Activated CD4-positive, alpha-beta T cell treated with anti-CD3 and anti-CD28 coated beads, Interleukin-2, amount 10 ng/mL, durations not matched to agents 7 days and 5 days (primary cell): ENCODE data around the gene MBD6. TPM values are rescaled to one million over a fixed set of nuclear protein-coding genes. Genes with fewer than 3 reads are reported as not detected.
"Not testable (repeated sequence)": the region's sequence is repeated elsewhere in the genome, so short reads cannot be mapped to it uniquely, and the experiment has no call there.

Experiments
- CTCF ChIA-PET: fragments of 350-600 bp; sonication (Branson Sonifier 250); formaldehyde crosslinking; loops from one replicate; lab custom pipeline; 2021; ENCODE audit warnings: antibody characterized with exemption; lab: Charles Lee
- POLR2A ChIA-PET: fragments of 350-600 bp; sonication (Branson Sonifier 250); formaldehyde crosslinking; loops from one replicate; lab custom pipeline; 2021; ENCODE audit warnings: antibody characterized with exemption; lab: Charles Lee
- DNase-seq: peaks from one replicate; pipeline ENCODE4 v3.0.0-alpha.2; 2020
- H3K27ac Mint-ChIP-seq: one replicate; pipeline ENCODE4 v1.8.0; 2021; ENCODE audit warnings: mild to moderate bottlenecking, moderate library complexity, mixed read lengths
- H3K27me3 Mint-ChIP-seq: one replicate; pipeline ENCODE4 v1.8.0; 2021; ENCODE audit warnings: mixed read lengths
- H3K36me3 Mint-ChIP-seq: one replicate; pipeline ENCODE4 v1.8.0; 2021; ENCODE audit warnings: low read depth, mixed read lengths
- H3K4me1 Mint-ChIP-seq: one replicate; pipeline ENCODE4 v1.8.0; 2021; ENCODE audit warnings: mixed read lengths
- H3K4me3 Mint-ChIP-seq: one replicate; pipeline ENCODE4 v1.8.0; 2021; ENCODE audit warnings: mild to moderate bottlenecking, moderate library complexity, mixed read lengths
- H3K9me3 Mint-ChIP-seq: one replicate; pipeline ENCODE4 v1.8.0; 2021; ENCODE audit warnings: mixed read lengths
- total RNA-seq, 2 experiments: library from RNA; stranded (reverse); gene quantifications; one replicate each; pipeline ENCODE4 v1.2.3, GENCODE V29; 2021

Gene MBD6
- total RNA-seq, 2 experiments from 2014 or later, result 66.0 to 80.1 TPM

DNA sequence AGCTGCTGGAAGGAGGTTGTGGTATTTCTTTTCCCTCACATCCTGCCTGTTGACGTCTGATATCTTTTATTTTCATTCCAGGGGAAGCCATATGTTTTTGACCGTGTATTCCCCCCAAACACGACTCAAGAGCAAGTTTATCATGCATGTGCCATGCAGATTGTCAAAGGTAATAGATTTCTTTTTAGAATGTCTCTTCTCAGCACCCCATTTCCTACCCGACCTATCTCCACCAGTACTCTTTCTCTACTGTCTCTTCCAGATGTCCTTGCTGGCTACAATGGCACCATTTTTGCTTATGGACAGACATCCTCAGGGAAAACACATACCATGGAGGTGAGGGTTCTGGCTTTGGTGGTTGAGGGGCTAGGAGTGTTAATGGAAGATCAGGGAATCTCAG, 40.7 kb downstream of the MBD6 start:
- Mint-ChIP-seq H3K36me3 (no peaks in the 10 kb centered on the region), H3K4me3 (no peak overlapping the region), H3K4me1 (peaks cover 3% of the 10 kb centered on the region), H3K27ac (no peak overlapping the region), H3K9me3 (no peaks in the 10 kb centered on the region), H3K27me3 (peaks cover 14% of the 10 kb centered on the region)
- ChIA-PET CTCF (interaction anchor here (0.7 to 1.2 kb wide), 2 partner anchors 20 to 84 kb away, joined by 3 read pairs; no protein-coding TSS in a partner anchor), POLR2A (no interaction called here)
- DNase-seq, result no peak

DNA sequence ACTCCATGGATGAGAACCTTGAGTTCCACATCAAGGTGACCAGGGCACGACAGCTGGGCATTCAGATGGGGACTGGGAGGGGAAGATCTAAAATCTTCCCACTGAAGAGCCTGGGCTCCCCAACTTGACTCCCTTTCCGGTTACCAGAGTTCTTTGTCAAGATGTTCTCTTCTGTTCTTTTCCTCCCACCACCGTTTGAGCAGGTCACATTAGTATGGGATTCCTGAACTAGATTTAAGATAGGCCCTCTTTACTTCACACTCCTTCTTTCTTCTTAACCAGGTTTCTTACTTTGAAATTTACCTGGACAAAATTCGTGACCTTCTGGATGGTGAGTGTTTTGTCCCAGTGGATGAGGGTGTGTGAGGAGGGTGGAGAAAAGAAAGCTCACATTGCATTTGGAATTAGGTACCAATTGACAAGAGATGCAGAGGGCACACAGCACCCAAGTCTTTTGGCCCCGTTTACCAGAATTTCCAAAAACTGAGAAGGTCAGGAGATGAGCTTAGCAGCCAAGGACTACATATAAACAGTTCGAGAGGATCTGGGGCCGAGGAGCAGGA, 41.6 kb downstream of the MBD6 start:
- POLR2A ChIA-PET, result no interaction called here
- CTCF ChIA-PET, result interaction anchor here (1.2 kb wide), 1 partner anchor 19 kb away, joined by 3 read pairs; no protein-coding TSS in a partner anchor
- DNase-seq, result no peak
- Mint-ChIP-seq H3K27ac (no peak overlapping the region), H3K27me3 (peaks cover 14% of the 10 kb centered on the region), H3K9me3 (no peaks in the 10 kb centered on the region), H3K4me3 (no peak overlapping the region), H3K36me3 (no peaks in the 10 kb centered on the region), H3K4me1 (peaks cover 3% of the 10 kb centered on the region)

DNA sequence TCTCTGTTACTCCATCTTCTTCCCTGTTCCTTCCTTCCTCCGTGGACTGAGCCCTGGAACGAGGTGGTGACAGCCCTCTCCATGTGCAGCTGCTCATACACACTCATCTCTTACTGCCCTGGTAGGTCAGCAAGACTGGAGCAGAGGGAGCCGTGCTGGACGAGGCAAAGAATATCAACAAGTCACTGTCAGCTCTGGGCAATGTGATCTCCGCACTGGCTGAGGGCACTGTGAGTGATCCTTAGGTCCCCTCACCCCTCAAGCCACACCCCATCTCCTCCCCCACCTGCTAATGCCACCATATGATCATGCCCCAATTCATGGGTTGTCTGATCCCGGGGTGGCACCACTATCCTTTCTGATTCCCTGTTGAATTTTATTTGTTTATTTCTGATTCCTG, 46.2 kb downstream of the MBD6 start:
- POLR2A ChIA-PET, result no interaction called here
- no peaks in the 10 kb centered on the region for H3K36me3 Mint-ChIP-seq

DNA sequence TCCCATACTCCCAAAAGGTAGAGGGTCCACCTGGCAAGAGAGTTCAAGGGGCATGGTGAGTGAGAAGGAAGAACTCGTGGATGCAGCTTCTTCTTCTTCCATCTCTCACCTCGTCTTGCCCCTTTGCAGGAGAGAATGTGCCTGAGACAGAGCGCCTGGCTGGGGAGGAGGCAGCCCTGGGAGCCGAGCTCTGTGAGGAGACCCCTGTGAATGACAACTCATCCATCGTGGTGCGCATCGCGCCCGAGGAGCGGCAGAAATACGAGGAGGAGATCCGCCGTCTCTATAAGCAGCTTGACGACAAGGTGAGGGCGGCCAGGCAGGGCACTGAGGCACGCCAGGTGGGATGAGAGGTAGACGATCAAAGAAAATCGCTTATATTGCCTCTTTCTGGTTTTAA, 47.2 kb downstream of the MBD6 start:
- ChIA-PET POLR2A (no interaction called here), CTCF (interaction anchor here (5.5 kb wide), 1 partner anchor 13 kb away, joined by 32 read pairs; no protein-coding TSS in a partner anchor)
- H3K27ac Mint-ChIP-seq, result no peak overlapping the region

More for the DNA sequence above, 46.2 kb downstream of the MBD6 start:
- Mint-ChIP-seq H3K4me1 (no peaks in the 10 kb centered on the region), H3K27me3 (peaks cover 1% of the 10 kb centered on the region), H3K27ac (no peak overlapping the region), H3K4me3 (no peak overlapping the region), H3K9me3 (no peaks in the 10 kb centered on the region)
- CTCF ChIA-PET, result interaction anchor here (5.5 kb wide), 1 partner anchor 14 kb away, joined by 32 read pairs; no protein-coding TSS in a partner anchor
- no peak for DNase-seq

GRCh38 chr12:57570438-57570837, 47.8 kb downstream of the MBD6 start:
- CTCF ChIA-PET, result interaction anchor here (0.5 to 5.5 kb wide), 3 partner anchors 12 to 25 kb away, joined by 3 to 32 read pairs (median 4); no protein-coding TSS in a partner anchor
- H3K4me1 Mint-ChIP-seq, H3K9me3 Mint-ChIP-seq, H3K4me3 Mint-ChIP-seq, POLR2A ChIA-PET, H3K36me3 Mint-ChIP-seq, H3K27ac Mint-ChIP-seq, DNase-seq, H3K27me3 Mint-ChIP-seq: not testable (repeated sequence)

More for the DNA sequence above, 47.2 kb downstream of the MBD6 start:
- Mint-ChIP-seq H3K9me3 (no peaks in the 10 kb centered on the region), H3K4me3 (no peak overlapping the region), H3K27me3 (no peaks in the 10 kb centered on the region), H3K36me3 (no peaks in the 10 kb centered on the region), H3K4me1 (no peaks in the 10 kb centered on the region)
- DNase-seq, result no peak

DNA sequence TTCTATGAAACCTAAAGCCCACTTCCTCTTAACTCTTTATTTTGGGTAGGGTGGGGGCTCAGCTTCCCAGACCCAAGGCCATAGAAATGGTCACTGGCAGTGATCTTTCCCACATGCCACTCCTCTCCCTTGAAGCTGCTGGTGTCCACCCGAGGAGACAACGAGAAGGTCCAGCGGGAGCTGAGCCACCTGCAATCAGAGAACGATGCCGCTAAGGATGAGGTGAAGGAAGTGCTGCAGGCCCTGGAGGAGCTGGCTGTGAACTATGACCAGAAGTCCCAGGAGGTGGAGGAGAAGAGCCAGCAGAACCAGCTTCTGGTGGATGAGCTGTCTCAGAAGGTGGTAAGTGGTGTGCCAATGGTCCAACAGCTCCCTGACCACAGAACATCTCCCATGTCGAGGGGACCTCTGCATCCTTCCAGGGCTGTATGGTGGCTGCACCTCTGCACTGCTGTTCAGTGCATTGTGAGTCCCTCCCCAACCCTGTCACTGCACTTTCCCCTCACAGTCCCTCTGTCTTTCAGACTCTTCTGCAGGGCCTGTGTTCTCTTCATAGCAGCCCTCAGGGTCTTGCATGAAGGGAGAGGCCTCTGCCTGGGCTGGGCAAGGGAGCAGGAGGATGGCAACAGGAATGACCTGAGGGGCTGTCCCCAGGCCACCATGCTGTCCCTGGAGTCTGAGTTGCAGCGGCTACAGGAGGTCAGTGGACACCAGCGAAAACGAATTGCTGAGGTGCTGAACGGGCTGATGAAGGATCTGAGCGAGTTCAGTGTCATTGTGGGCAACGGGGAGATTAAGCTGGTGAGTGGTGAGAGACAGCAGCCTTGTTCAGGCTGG, 49.5 kb downstream of the MBD6 start:
- H3K9me3 Mint-ChIP-seq, result no peaks in the 10 kb centered on the region
- DNase-seq, result no peak
- CTCF ChIA-PET, result interaction anchor here (0.8 to 5.5 kb wide), 5 partner anchors 10 to 113 kb away, joined by 3 to 32 read pairs (median 3); partner anchors contain the start of gene GLI1
- H3K4me3 Mint-ChIP-seq, result no peak overlapping the region
- no peaks in the 10 kb centered on the region for H3K36me3 Mint-ChIP-seq
- no peaks in the 10 kb centered on the region for H3K4me1 Mint-ChIP-seq
- no peak overlapping the region for H3K27ac Mint-ChIP-seq
- POLR2A ChIA-PET, result no interaction called here
- H3K27me3 Mint-ChIP-seq, result no peaks in the 10 kb centered on the region

GRCh38 chr12:57574795-57575194, 52.2 kb downstream of the MBD6 start:
- H3K9me3 Mint-ChIP-seq, result no peaks in the 10 kb centered on the region
- POLR2A ChIA-PET, result no interaction called here
- H3K27ac Mint-ChIP-seq, result no peak overlapping the region
- DNase-seq, result no peak
- no peaks in the 10 kb centered on the region for H3K4me1 Mint-ChIP-seq
- CTCF ChIA-PET, result interaction anchor here (1.3 to 2.4 kb wide), 3 partner anchors 8 to 46 kb away, joined by 4 to 9 read pairs (median 5); no protein-coding TSS in a partner anchor
- no peaks in the 10 kb centered on the region for H3K27me3 Mint-ChIP-seq
- no peak overlapping the region for H3K4me3 Mint-ChIP-seq
- no peaks in the 10 kb centered on the region for H3K36me3 Mint-ChIP-seq

DNA sequence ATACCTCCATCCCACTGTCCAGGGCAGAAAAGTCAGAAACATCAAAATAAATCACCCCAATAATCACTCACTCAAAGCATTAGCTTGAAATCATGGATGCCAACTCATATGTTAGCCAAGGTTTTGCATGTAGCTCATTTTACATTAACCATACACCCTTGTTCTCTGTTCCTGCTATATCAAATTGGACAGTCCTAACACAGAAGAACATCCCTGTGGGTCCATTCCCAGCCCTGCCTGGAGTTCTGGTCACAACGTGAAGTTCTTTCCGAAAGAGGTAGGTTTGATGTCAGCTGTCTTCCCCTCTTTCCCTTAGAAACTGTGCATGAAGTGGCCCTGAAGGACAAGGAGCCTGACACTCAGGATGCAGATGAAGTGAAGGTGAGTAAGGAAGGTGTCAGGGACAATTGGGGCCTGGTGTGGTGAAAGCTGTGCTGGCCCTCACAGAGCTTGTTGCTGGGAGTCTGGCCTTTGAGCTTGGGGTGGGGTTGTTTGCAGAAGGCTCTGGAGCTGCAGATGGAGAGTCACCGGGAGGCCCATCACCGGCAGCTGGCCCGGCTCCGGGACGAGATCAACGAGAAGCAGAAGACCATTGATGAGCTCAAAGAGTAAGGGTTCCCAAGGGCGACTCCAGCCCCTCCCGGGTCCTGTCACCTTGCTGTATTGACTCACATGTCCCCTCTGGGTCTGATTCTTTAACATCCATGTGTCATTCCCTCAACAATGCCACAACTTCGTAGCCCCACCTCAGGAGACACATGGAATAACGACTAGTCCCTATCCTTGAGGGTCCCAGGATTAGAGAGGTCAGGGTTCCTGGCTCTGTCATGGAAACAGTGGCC, 53.4 kb downstream of the MBD6 start:
- POLR2A ChIA-PET, result no interaction called here

GRCh38 chr12:57576613-57577160, 54.1 kb downstream of the MBD6 start:
- H3K4me3 Mint-ChIP-seq, result no peak overlapping the region
- no peak for DNase-seq

More for the DNA sequence above, 53.4 kb downstream of the MBD6 start:
- CTCF ChIA-PET, result interaction anchor here (0.9 to 2.4 kb wide), 6 partner anchors 7 to 118 kb away, joined by 3 to 9 read pairs (median 4); partner anchors contain the start of genes B4GALNT1 and OS9
- Mint-ChIP-seq H3K27me3 (no peaks in the 10 kb centered on the region), H3K36me3 (no peaks in the 10 kb centered on the region), H3K9me3 (no peaks in the 10 kb centered on the region), H3K27ac (no peak overlapping the region), H3K4me3 (no peak overlapping the region), H3K4me1 (no peaks in the 10 kb centered on the region)
- DNase-seq, result no peak

GRCh38 chr12:57577981-57578758, 55.5 kb downstream of the MBD6 start:
- POLR2A ChIA-PET, result no interaction called here
- no peaks in the 10 kb centered on the region for H3K27me3 Mint-ChIP-seq

More at GRCh38 chr12:57576613-57577160, 54.1 kb downstream of the MBD6 start:
- Mint-ChIP-seq H3K9me3 (no peaks in the 10 kb centered on the region), H3K36me3 (no peaks in the 10 kb centered on the region), H3K27ac (no peak overlapping the region), H3K4me1 (no peaks in the 10 kb centered on the region), H3K27me3 (no peaks in the 10 kb centered on the region)
- ChIA-PET POLR2A (no interaction called here), CTCF (interaction anchor here (1.6 to 2.4 kb wide), 3 partner anchors 9 to 44 kb away, joined by 5 to 9 read pairs (median 5); no protein-coding TSS in a partner anchor)

DNA sequence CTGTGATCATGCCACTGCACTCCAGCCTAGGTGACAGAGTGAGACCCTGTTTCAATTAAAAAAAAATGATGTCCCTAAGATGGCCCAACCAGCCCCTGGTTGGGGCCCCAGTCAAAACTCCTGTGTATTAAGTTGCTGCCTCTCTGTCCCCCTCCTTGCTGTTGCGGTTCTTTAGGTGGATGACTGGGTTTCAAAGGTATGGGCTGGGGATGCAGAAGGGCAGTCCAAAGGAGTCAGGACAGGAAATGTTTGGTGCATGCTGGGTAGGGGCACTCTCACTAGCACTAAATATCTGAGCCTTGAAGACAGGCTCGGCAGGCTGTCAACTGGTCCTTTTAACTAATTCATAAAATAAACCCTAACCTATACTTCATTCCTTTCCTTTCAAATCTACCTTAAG, 56.4 kb downstream of the MBD6 start:
- no peaks in the 10 kb centered on the region for H3K27me3 Mint-ChIP-seq
- no peak for DNase-seq
- ChIA-PET POLR2A (no interaction called here), CTCF (no interaction called here)
- no peak overlapping the region for H3K27ac Mint-ChIP-seq
- peaks cover 6% of the 10 kb centered on the region for H3K4me1 Mint-ChIP-seq
- H3K36me3 Mint-ChIP-seq, result no peaks in the 10 kb centered on the region
- no peaks in the 10 kb centered on the region for H3K9me3 Mint-ChIP-seq
- H3K4me3 Mint-ChIP-seq, result no peak overlapping the region

More at GRCh38 chr12:57577981-57578758, 55.5 kb downstream of the MBD6 start:
- DNase-seq, result no peak
- CTCF ChIA-PET, result interaction anchor here (1.0 to 1.2 kb wide), 2 partner anchors 11 to 66 kb away, joined by 3 to 5 read pairs; no protein-coding TSS in a partner anchor
- no peaks in the 10 kb centered on the region for H3K9me3 Mint-ChIP-seq
- no peaks in the 10 kb centered on the region for H3K36me3 Mint-ChIP-seq
- H3K27ac Mint-ChIP-seq, result no peak overlapping the region
- peaks cover 2% of the 10 kb centered on the region for H3K4me1 Mint-ChIP-seq
- no peak overlapping the region for H3K4me3 Mint-ChIP-seq
